Esophagus squamous epithelium (tissue), 4 donors: Measurements from ENCODE around the gene TTYH1.
"Not testable (repeated sequence)": the region's sequence is repeated elsewhere in the genome, so short reads cannot be mapped to it uniquely, and the experiment has no call there.

Experiments
- CTCF ChIP-seq, 6 experiments: fragments of 450-650 bp in 4 of 6; fragments of 200-600 bp in 2 of 6; sonication (generic) in 2 of 6; IDR thresholded peaks; one replicate each; pipeline ENCODE4 v1.5.1; 2016 to 2019; ENCODE audit warnings: antibody characterized with exemption in 6 of 6, mild to moderate bottlenecking in 4 of 6, moderate library complexity in 4 of 6
- POLR2A ChIP-seq, 4 donors: fragments of 450-650 bp; IDR thresholded peaks; one replicate each; pipeline ENCODE4 v1.6.1; 2017; ENCODE audit warnings: antibody characterized with exemption in 4 of 4, mild to moderate bottlenecking in 4 of 4, moderate library complexity in 3 of 4

- peak in 1 of 6 experiments; percentile 13 for TF ChIP-seq CTCF (IDR thresholded peaks at IDR 0.05)
- not testable (repeated sequence) for TF ChIP-seq POLR2A (IDR thresholded peaks at IDR 0.05)
Observed at GRCh38 chr19:54446349-54446748, 31.1 kb downstream of the TTYH1 start.
